Measurements from ENCODE around the gene GSTO1.

GSTO1 gene

GRCh38 chr10:104307576-104308438 is 53.1 kb downstream of the GSTO1 start:
- no peak for DNase-seq

DNA sequence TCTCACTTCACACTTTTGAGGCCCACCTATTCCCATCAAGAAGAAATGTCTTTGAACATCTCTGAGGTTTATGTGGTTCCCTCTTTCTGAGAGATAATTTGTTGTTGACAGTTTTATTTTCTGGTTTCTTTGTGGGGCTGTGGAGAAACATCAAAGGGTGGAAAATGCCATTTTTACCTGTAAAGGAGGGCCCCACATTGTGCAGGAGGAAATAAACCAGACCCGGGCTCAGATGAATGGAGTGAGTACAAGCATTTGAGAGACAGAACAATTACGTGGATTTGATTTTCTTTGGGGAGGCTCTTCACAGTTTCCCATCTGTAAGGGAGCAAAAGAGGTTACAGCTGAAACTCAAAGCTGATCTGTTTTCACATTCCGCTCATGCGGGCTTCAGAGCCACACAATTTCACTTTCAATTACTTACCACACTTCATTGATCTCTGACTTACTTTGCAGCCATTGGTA is 53.8 kb downstream of the GSTO1 start:
- DNase-seq = no peak

DNA sequence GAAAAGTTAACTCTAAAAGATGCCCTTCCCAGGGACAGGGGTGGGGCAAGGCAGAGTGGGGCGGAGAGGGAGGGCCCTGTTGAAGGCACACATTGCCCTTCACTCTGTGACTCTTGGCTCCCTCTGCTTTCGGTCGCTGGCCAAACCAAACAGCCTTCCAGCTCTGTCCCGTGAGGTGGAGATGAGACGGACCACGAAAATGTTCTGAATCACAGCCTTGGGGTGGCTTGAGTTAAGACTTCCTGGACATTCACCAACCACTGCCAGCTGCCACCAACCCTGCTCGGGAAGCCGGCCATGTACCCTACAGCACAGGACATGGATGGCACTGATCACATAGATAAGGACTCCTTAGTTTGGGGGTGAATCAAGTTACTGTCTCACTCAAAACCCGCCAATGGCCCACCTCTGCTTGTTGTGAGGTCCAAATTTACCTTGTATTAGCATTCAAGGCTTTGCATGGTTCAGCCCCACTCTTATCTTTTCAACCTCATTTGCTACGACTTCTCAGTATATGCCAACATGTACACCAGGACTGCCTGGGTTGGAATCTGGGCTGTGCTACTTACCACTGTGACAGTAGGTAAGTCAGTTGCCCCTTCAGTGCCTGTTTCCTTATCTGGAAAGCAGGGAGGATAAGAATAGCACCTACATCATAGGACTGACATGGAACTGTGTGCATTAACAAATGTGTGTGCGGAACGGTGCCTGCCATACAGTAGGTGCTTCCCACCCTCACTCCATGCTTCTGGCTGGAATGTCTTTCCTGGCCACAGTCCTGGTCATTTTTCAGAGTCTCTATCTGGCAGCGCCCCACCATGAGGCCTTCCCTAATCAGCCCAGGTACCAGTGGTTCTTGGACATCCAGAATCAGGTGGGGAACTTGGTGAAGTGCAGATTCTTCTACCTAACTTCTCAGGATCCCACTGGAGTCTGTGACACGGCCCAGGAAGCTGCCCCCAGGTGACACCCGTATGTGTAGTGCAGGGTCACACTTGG is 55.6 kb downstream of the GSTO1 start:
- DNase-seq = no peak

DNA sequence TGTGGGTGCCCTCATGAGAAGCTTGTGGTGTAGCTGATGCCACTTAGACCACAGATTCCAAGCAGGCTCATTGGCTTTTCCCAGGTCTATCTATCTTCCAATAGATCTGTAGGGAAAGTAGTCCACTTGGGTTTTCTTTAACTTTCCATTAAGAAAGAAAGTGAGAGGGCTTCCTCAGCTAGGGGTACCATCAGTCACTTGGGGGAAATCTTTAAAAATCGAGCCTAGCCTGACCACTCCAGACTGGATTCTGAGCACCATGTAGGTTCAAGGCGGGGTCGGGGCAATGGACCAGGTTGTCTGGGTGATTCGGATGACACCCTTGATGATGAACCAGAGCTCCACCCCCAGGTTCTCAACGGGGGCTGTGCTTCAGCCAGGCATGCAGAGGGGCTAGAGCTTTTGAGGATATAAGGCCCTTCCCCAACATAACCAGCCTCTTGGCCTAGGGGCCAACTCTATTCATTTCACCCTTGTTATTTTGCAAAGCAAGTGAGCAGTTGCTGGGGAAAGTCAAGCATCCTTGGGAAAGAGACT is 56.6 kb downstream of the GSTO1 start:
- DNase-seq = no peak

- DNase-seq = no peak
These were observed 60.1 kb downstream of the GSTO1 start for GRCh38 chr10:104314591-104315485.

- DNase-seq = no peak
These were observed 60.8 kb downstream of the GSTO1 start for GRCh38 chr10:104315486-104315921.

- no peak for DNase-seq
These were observed 61.8 kb downstream of the GSTO1 start for GRCh38 chr10:104316321-104317099.

Measured in NCI-H2227 treated with DMSO at 0.1 percent for 48 hours (cell line).